ENCODE measurements around the gene LMX1B.

DNA sequence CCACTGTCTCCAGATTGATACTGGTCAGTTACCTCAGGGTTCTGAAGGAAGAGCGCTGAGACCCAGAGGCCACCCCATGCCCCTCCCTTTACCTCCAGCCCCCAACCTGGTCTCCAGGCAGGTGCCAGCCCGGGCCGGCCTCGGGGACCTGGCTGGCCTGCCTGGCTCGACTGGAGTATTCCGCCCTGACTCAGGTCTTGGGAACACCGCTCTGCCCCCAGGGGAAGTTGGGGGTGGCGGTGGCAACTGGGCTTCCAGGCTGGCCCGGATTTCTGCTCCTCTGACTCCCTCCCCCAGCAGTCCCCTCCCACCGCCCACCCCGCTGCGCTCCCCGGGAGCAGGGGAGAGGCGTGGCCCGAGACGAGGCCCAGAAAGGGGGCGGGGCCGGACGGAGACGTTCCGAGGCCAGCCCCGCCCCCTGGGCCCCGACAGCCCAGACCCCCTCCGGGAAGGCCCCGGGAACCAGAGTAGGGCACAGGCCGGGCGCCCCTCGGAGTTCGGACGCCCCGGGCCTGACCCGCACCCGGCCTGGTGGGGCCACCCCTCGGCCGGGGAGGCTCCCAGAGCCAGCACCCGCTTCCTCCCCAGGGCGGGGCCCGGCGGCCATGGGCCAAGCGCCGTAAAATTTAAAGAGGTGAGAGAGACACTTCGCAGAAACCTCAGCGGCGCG, 108.7 kb downstream of the LMX1B start:
- TF ChIP-seq, protein P1, sequence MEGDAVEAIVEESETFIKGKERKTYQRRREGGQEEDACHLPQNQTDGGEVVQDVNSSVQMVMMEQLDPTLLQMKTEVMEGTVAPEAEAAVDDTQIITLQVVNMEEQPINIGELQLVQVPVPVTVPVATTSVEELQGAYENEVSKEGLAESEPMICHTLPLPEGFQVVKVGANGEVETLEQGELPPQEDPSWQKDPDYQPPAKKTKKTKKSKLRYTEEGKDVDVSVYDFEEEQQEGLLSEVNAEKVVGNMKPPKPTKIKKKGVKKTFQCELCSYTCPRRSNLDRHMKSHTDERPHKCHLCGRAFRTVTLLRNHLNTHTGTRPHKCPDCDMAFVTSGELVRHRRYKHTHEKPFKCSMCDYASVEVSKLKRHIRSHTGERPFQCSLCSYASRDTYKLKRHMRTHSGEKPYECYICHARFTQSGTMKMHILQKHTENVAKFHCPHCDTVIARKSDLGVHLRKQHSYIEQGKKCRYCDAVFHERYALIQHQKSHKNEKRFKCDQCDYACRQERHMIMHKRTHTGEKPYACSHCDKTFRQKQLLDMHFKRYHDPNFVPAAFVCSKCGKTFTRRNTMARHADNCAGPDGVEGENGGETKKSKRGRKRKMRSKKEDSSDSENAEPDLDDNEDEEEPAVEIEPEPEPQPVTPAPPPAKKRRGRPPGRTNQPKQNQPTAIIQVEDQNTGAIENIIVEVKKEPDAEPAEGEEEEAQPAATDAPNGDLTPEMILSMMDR (IDR thresholded peaks at IDR 0.05): no peak
- no peak for TF ChIP-seq ZFX (IDR thresholded peaks at IDR 0.05; ENCODE audit: borderline replicate concordance)
